Endothelial cell of umbilical vein (primary cell): Measurements from ENCODE around the gene FEM1C.

Experiments
- GATA2 ChIP-seq: IDR thresholded peaks from 2 replicates; pipeline ENCODE4 v1.7.0; 2011; ENCODE audit warnings: low read depth, mild to moderate bottlenecking, moderate library complexity, mixed read lengths, low read length; ENCODE audit not compliant: insufficient read length, insufficient read depth
- MYC ChIP-seq: IDR thresholded peaks from one replicate; pipeline ENCODE4 v1.6.1; 2011; ENCODE audit warnings: mild to moderate bottlenecking, low read depth, low read length
- POLR2A ChIP-seq: IDR thresholded peaks from 2 replicates; pipeline ENCODE4 v1.6.1; 2012; ENCODE audit warnings: low read depth, mild to moderate bottlenecking, control low read depth, low read length
- POLR2AphosphoS5 ChIP-seq: IDR thresholded peaks from 2 replicates; pipeline ENCODE4 v1.6.1; 2012; ENCODE audit warnings: low read depth, mild to moderate bottlenecking, control low read depth, low read length, moderate library complexity; ENCODE audit not compliant: insufficient read depth
- TF ChIP-seq, protein P1 (sequence below), 2 donors: IDR thresholded peaks; 1 replicate in 1 of 2; 2 replicates in 1 of 2; pipeline ENCODE4 v1.5.1; 2011; ENCODE audit warnings: low read length in 2 of 2, mild to moderate bottlenecking in 2 of 2, moderate library complexity in 2 of 2, control low read depth in 1 of 2, inconsistent platforms in 1 of 2, low read depth in 1 of 2; ENCODE audit not compliant: insufficient read depth in 1 of 2; ENCODE audit errors: extremely low read depth in 1 of 2

GRCh38 chr5:115500225-115500624 lies 44.4 kb downstream of the FEM1C start:
- TF ChIP-seq, protein P1, sequence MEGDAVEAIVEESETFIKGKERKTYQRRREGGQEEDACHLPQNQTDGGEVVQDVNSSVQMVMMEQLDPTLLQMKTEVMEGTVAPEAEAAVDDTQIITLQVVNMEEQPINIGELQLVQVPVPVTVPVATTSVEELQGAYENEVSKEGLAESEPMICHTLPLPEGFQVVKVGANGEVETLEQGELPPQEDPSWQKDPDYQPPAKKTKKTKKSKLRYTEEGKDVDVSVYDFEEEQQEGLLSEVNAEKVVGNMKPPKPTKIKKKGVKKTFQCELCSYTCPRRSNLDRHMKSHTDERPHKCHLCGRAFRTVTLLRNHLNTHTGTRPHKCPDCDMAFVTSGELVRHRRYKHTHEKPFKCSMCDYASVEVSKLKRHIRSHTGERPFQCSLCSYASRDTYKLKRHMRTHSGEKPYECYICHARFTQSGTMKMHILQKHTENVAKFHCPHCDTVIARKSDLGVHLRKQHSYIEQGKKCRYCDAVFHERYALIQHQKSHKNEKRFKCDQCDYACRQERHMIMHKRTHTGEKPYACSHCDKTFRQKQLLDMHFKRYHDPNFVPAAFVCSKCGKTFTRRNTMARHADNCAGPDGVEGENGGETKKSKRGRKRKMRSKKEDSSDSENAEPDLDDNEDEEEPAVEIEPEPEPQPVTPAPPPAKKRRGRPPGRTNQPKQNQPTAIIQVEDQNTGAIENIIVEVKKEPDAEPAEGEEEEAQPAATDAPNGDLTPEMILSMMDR (IDR thresholded peaks at IDR 0.05; ENCODE audit: extremely low read depth in 1 of 2, insufficient read depth in 1 of 2, low read depth in 1 of 2, low read length in 2 of 2) = no peak
- no peak for TF ChIP-seq GATA2
- TF ChIP-seq POLR2A = no peak
- no peak for TF ChIP-seq POLR2AphosphoS5
- no peak for TF ChIP-seq MYC
